ENCODE measurements around the gene SCGB1D1.
"Not testable (repeated sequence)": the region's sequence is repeated elsewhere in the genome, so short reads cannot be mapped to it uniquely, and the experiment has no call there.

The SCGB1D1 gene

DNA sequence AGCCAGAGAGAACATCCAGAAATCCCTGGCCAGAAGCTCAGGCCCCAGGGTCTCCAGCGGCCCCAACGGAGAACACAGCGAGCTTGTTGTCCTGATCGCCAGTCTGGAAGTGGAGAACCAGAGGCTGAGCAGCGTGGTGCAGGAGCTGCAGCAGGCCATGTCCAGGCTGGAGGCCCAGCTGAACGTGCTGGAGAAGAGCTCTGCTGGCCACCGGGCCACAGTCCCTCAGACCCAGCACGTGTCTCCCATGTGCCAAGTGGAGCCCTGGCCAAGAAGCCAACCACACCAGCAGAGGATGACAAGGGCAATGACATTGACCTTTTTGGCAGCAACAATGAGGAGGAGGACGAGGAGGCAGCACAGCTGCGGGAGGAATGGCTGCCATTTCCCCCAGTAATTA lies 20.6 kb upstream of the SCGB1D1 start:
- no peak for DNase-seq

DNA sequence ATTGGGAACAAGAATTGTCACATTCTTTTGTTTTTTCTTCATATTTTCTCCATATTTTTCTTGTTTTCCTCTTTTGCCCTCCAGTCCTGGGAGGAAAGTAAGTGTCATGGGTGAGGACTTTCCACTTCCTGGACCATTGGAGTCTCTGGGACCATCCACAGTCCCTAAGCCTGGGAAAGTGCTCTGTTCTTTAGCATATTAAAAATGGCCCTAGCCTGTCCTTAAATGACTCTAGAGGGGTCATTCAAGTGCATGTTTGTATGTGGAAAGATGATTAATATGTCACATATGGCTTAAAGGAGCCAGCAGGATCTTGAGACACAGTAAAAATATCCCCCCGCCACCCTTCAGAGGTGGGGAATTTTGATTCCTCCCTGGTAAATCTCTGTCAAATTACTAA lies 20.1 kb upstream of the SCGB1D1 start:
- no peak for DNase-seq

DNA sequence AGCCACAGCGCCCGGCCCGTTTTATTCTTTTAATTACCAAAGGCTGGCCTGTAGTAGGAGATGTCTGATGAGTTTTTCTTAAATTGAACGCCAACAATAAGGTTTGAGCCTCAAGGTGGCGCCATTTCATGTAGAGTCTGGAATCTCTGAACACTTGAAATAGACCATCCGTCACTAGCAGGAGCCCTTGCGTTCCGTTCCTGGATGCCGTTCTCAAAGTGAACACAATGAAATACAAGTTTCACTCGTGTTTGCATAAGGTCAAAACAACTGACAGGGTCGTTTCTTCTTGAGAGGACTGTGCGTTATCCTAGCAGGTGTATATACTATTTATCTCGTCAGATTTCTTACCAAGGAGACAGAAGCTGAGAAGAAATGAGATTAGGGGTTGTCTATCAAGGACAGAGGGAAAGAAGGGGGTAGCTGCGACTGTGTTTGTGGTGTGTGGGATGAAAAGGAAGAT lies 18.7 kb upstream of the SCGB1D1 start:
- DNase-seq: peak; percentile 69

DNA sequence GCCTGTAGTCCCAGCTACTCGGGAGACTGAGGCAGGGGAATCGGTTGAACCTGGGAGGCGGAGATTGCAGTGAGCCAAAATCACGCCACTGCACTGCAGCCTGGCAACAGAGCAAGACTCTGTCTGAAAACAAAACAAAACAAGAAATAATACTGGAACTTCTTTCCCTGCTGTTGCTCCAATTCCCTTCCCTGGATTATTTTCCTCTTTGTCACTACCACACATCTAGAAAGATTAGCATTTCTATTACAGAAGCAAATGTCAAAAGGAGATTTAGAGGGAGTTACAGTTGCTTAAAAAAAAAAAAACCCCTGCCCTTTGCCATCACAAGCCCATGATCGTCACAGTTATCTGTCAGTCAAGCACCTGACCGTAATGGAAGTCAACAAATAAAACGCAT lies 17.7 kb upstream of the SCGB1D1 start:
- no peak for DNase-seq

DNA sequence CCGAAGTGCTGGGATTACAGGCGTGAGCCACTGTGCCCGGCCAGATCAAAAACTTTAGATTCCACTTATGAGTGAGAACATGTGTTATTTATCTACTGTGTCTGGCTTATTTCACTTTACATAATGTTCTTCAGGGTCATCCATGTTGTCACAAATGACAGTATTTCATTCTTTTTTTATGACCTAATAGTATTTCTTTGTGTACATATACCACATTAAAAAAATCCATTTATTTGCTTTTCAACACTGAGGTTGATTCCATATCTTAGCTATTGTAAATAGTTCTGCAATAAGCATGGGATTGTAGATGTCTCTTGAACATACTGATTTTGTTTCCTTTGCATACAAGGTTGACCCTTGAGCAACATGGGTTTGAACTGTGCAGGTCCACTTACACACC lies 13.2 kb upstream of the SCGB1D1 start:
- no peak for DNase-seq

DNA sequence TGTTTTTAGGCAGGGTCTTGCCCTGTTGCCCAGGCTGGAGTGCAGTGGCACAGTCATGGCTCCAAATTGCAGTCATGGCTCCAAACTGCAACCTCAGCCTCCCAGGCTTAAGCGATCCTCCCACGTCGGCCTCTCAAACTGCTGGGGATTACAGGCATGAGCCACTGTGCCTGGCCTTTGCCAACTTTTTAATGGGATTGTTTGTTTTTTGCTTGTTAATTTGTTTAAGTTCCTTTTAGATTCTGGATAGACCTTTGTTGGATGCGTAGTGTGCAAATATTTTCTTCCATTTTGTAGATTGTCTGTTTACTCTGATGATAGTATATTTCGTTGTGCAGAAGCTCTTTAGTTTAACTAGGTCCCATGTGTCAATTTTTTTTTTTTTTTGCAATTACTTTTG lies 10.0 kb upstream of the SCGB1D1 start:
- no peak for DNase-seq

DNA sequence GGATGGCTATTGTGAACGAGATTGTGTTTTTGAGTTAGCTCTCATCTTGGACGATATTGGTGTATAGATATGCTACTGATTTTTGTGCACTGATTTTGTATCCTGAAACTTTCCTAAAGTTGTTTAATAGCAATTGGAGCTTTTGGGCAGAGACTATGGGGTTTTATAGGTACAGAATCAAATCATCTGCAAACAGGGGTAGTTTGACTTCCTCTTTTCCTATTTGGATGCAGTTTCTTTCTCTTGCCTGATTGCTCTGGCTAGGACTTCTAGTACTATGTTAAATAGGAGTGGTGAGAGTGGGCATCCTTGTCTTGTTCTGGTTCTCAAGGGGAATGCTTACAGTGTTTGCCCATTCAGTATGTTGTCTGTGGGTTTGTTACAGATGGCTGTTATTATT lies 8.9 kb upstream of the SCGB1D1 start:
- DNase-seq: no peak

DNA sequence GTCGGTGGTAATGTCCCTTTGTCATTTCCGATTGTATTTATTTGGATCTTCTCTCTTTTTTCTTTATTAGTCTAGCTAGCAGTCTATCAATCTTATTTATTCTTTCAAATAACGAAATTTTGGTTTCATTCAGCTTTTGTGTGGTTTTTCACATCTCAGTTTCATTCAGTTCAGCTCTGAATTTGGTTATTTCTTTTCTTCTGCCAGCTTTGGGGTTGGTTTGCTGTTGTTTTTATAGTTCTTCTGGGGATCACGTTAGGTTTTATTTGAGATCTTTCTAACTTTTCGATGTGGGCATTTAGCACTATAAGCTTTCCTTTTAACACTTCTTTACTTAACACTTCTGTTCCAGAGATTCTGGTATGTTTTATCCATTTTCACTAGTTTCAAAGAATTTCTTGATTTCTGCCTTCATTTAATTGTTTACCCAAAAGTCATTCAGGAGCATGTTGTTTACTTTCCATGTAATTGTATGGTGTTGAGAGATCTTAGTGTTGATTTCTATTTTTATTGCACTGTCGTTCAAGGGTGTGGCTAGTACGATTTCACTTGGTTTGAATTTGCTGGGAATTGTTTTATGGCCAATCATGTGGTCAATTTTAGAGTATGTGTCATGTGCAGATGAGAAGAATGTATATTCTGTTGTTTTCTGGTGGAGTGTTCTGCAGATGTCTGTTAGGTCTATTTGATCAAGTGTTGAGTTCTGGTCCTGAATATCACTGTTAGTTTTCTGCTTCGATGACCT lies 7.7 kb upstream of the SCGB1D1 start:
- DNase-seq: no peak

DNA sequence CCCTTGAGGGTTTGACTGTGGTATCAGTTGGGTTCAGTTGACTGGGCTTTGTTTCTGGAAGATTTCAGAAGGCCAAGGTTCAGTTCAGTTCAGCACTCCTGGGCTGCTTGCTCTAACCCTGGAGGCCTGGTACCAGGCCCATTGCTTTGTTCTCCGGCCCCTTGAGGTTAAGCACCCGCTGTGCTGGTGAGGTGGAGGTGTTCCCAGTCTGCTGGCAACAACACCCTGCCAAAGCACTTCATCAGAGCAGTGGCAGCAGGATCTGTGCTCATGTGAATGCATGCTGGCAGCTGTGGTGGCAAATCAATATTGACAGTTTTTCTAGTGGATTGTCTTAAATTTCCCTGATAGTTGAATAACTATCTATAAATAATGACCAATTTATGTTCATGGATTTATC lies 3.8 kb upstream of the SCGB1D1 start:
- DNase-seq: no peak

DNA sequence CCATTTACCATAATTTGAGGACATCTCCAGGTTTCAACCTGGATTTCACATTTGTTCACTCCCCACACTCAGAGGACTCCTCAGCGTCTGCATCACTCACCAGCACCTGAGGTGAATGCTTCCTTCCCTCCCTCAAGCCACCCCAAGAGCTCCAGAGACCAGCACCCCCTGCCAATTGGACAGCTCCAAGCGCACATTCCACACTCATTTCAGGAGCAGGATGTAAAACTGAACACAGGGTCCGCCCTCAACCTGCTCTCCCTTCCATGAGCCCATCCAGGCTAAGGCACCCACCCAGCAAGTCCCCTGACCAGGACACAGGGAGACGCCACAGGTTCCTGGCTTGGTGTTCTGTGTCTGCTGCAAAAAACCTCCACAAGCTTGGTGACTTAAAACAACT lies 3.9 kb downstream of the SCGB1D1 start:
- DNase-seq: no peak

DNA sequence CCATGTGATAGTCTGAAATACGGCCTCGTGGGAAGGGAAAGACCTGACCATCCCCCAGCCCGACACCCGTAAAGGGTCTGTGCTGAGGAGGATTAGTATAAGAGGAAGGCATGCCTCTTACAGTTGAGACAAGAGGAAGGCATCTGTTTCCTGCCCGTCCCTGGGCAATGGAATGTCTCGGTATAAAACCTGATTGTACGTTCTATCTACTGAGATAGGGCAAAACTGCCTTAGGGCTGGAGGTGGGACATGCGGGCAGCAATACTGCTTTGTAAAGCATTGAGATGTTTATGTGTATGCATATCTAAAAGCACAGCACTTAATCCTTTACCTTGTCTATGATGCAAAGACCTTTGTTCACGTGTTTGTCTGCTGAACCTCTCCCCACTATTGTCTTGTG lies 5.0 kb downstream of the SCGB1D1 start:
- DNase-seq: not testable (repeated sequence)

DNA sequence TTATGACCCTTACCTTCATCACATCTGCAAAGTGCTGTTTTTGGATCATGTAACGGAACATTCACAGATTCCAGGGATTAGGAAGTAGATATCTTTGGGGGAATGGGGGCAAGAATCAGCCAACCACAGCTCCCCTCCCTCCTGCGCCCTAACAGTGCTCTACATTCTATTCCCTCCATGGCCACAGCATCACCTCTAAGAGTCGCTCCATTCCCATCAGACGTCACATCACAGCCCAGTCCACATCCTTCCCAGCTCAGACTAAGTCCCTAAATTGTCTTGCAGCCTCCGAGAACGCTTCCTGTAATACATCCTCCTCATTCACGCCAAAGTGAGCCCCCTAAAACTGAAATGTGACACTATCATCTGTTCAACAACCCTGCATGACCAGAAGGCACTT lies 5.9 kb downstream of the SCGB1D1 start:
- DNase-seq: no peak

DNA sequence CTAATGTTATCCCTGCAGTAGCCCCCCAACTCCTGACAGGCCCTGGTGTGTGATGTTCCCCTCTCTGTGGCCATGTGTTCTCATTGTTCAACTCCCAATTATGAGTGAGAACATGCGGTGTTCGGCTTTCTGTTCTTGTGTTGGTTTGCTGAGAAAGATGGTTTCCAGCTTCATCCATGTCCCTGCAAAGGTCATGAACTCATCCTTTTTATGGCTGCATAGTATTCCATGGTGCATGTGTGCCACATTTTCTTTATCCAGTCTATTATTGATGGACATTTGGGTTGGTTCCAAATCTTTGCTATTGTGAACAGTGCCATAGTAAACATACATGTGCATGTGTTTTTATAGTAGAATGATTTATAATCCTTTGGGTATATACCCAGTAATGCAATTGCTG lies 7.4 kb downstream of the SCGB1D1 start:
- DNase-seq: not testable (repeated sequence)

DNA sequence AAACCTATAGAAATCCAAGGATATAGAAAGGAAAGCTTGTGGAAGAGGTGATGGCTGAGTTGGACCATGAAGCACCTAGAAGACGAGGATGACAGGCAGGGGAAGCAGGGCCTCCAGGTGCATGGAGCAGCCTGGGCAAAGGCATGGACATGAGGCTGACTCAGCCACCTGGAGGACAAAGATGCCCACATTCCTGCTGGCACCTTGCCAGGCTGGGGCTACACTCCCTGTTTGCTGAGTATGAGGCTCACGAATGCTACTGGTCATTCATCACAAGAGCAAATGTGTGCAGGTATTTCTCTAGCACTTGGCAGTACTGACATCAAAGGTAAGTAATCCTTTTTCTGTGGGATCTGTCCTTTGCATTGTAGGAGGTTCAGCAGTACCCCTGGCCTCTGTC lies 11.4 kb downstream of the SCGB1D1 start:
- no peak for DNase-seq

DNA sequence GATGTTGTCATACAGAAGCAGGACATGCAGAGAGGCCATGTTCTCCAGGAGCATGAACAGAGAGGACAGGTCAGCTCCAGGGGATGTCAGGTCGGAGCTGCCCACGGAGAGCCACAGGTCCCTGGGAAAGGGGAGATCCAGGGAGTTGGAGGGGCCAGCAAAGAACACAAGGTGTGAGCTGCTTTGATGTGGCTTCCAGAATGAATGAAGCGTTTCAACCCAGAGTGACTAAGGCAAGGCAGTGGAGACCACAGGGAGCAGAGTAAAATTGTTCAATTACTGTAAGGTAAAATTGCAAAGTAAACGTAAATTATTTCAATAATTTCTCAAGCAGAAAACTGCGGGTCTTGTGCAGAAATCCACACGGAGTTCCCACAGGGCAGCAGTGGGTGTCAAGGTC lies 12.9 kb downstream of the SCGB1D1 start:
- no peak for DNase-seq

DNA sequence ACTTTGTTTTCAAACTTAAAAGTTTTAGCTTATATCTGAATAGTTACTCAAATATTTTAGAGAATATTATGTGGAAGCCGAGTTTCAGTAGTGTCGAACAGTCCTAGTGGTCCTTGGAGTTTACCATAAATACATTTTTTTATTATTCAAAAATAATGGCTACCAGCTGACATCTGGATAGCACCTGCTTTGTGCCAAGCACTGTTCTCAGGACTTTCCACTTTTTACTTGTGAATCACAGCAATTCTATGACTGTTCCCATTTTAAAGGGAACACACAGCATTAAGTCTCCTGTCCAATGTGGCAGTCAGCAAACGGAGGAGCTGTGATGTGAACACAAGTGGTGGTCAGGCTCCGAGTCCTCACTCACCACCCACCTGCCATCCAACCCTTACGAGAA lies 14.4 kb downstream of the SCGB1D1 start:
- DNase-seq: no peak

DNA sequence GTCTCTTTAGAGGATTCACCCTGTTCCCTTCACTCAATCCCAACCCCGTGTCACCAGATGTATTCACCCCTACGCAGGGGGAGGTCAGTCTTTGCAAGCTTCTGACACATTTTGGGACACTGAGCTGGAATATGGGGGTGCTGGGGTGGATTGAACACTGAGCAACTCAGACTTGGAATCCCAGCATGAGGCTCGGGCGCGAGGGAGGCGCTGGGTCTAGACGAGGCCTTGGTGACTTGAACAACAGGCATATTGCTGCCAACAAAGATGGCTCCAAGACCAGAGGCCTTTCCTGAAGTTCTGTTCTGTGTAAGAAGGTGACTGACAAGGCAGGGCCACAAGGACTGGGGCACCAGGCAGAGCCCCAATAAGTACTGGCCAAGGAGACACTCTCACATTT lies 15.4 kb downstream of the SCGB1D1 start:
- no peak for DNase-seq

DNA sequence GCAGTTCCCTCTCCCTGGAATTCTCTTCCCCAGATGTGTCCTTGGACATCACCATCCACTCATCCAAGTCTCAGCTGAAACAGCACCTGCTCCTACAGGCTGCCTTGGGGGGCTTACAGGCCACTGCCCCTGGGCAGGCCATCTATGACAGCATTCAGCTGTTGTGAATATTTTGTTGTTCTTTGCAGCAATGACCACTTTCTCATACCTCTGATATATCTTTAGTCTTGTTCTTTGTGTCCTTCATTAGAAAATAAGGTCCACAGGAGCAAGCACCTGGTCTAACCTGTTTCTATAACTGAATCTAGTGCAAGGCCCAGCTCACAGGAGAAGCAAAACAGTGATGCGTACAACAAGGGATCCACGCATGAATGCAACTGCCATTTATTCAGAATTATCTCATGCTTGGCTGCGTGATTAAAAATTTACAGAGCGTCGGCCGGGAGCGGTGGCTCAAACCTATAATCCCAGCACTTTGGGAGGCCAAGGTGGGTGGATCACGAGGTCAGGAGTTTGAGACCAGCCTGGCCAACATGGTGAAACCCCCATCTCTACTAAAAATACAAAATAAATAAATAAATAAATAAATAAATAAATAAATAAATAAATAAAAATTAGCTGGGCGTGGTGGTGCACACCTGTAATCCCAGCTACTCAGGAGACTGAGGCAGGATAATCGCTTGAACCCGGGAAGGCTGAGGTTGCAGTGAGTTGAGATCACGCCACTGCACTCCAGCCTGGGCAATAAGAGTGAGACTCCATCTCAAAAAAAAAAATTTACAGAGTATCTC lies 16.5 kb downstream of the SCGB1D1 start:
- not testable (repeated sequence) for DNase-seq

DNA sequence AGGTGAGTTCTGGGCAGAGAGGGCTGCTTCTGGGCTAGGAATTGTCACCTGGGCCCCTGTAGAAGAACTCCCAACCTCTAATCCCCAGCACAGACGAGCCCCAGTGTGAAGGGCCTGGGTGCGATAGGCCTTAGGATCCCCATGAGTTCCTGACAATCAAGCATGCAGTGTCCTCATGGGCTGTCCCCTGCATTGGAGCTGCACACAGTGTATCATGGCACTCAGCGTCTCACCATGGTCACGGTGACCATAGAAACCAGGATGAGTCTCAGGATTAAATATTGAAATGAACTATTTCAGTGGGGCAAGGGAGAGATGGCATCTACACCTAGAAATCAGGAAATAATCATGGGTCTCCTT lies 18.7 kb downstream of the SCGB1D1 start:
- DNase-seq: no peak

DNA sequence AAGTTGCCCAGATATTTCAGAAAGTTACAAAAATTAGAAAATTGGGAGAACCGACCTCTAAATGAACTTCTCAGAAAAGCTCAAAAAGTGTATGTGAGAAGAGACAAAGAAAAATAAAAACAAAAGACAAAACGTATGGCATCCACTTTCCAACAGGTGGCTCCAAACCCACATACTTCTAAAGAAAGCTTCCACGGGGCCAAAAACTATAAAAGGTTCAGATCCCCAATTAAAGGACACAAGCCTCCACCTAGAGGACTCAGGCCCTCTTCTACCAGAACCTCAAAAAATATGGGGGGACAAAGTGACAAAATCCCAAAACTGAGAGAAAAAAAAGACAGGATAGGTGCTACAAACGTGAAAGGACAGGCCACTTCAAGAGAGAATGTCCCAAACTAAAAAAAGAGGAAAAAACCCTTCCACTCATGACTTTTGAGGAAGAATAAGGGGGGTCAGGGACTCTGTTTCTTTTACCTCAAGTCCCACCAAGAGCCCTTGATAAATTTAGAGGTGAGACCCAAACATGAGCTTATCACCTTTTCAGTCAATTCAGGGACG lies 27.3 kb downstream of the SCGB1D1 start:
- DNase-seq: no peak

DNA sequence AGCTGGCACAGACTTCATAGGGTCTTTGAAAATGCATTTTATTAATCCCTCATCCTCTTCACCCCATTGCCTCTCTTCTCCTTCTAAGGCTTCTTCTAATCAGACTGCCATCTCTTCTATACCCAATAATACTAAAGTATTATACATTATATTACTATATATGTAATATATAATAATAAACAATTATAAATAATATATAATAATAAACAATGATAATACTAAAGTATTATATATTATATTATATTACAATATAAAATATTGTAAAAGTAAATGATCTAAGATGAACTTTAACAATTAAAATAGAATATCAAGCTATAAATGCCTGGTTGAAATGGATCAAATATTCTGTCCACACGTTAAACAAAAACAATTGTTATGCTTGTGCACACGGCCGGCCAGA lies 31.5 kb downstream of the SCGB1D1 start:
- DNase-seq: no peak

DNA sequence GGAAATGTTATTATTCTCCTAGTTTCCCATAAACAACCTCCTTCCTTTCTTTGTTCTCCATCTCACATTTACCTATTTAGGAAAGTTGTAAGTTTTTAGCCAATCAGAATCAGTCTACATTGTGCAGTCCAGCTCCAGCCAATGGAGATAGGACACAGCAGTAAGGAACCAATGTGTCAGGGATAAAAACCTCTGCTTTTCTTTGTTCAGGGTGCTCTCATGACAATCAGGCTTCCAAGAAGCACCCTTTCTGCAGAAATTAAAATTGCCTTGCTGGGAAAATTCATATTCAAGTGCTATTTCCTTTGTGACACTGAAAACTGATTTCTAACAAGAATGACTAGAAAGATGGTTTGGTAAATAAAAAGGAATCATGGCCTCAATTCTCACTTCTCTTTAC lies 33.1 kb downstream of the SCGB1D1 start:
- no peak for DNase-seq

DNA sequence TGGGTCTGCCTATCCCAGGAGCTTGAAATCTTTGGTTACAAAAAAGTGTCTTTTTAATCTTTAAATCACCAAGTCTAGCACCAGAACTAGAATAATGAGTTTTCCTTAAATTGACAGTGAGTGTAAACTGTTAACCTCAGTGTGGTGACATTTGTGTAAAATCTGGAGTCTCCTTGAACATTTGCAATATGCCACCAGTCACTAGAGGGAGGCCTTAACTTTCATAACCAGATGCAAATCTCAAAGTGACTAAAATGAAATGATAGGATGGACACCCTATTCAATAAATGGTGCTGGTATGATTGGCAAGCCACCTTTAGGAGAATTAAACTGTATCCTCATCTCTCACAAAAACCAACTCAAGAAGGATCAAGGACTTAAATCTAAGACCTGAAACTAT lies 43.7 kb downstream of the SCGB1D1 start:
- DNase-seq: no peak

DNA sequence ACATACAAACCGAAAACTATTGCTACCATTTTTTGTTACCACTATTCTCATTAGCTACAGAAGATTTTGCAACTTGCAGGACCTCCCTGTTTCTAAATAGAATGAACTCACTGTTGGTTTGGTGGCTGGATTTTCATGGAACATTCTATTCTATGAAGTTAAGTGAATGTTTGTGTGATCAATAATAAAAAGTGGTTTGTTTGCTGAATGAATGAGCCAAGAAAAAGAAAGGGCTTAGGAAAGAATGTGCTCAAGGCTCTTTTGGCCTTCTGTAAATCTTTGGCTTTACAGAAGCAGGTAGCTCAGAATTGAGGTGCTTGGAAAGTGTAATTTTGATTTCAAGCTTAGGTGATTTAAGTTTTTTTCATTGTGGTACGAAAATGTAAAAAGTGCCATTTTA lies 46.2 kb downstream of the SCGB1D1 start:
- DNase-seq: no peak

All from stimulated activated CD4-positive, alpha-beta T cell treated with anti-CD3 and anti-CD28 coated beads, Interleukin-4, amount 100 ng/mL, for 1 hour (primary cell).